ENCODE results near the gene CACNA1I. TPM values are rescaled to one million over a fixed set of nuclear protein-coding genes. Genes with fewer than 3 reads are reported as not detected.

The CACNA1I gene
- total and polyA plus RNA-seq, 2 donors (not counting 3 experiments of a cell fraction or from before 2014, with no cell fraction given), result not detected

- Histone ChIP-seq H4K20me1 (replicated peaks; ENCODE audit: control insufficient read depth, extremely low read depth, insufficient read depth, low read length) (no peaks in the 10 kb centered on the region), H3K27me3 (ENCODE audit: control insufficient read depth in 2 of 2, insufficient read depth in 2 of 2, low read length in 2 of 2) (no peaks in the 10 kb centered on the region), H3K36me3 (ENCODE audit: control insufficient read depth in 2 of 2, extremely low read depth in 1 of 2, insufficient read depth in 2 of 2, low read length in 2 of 2) (no peaks in the 10 kb centered on the region), H3K9ac (replicated peaks; ENCODE audit: extremely low read depth, insufficient read depth, low read length) (no peak overlapping the region), H3K4me3 (replicated peaks in 1 of 3; ENCODE audit: insufficient read depth in 1 of 3, low read depth in 1 of 3, low read length in 3 of 3) (no peak overlapping the region), H3K4me1 (ENCODE audit: control insufficient read depth, extremely low read depth, insufficient read depth, low read length) (no peaks in the 10 kb centered on the region), H3K27ac (ENCODE audit: insufficient read depth, low read depth, low read length) (no peak overlapping the region), H3K4me2 (ENCODE audit: insufficient read depth, low read length) (no peak overlapping the region), H2AFZ (ENCODE audit: low read depth, low read length) (no peak overlapping the region), H3K79me2 (ENCODE audit: control insufficient read depth, insufficient read depth, low read length) (no peaks in the 10 kb centered on the region), H3K9me3 (replicated peaks; ENCODE audit: control insufficient read depth, insufficient read depth, low read length) (no peaks in the 10 kb centered on the region), H3K9me1 (replicated peaks; ENCODE audit: control insufficient read depth, extremely low read depth, insufficient read depth, low read length) (no peaks in the 10 kb centered on the region)
- intact Hi-C loops (cut with micrococcal nuclease) (no loop called here), dilution Hi-C loops (cut with MboI; ENCODE audit: extremely low pct_ligation_motif_present, low sequenced_read_pairs) (no loop called here)
- POLR2A ChIA-PET, result no interaction called here
- CTCF ChIA-PET, result interaction anchor here (0.9 kb wide), 1 partner anchor 46 kb away, joined by 3 read pairs; no protein-coding TSS in a partner anchor
- no TSS peak for BruUV-seq (replicated peaks)
- DNase-seq (ENCODE audit: low read depth, low spot score) (no peak), FAIRE-seq (no peak)
- TF ChIP-seq MYC (IDR thresholded peaks at IDR 0.05; ENCODE audit: low read depth, low read length), result no peak
- TF ChIP-seq EZH2 (IDR thresholded peaks at IDR 0.05; ENCODE audit: borderline replicate concordance, low read depth, low read length, severe bottlenecking), result no peak
- no peak for TF ChIP-seq GATA2 (IDR thresholded peaks at IDR 0.05; ENCODE audit: insufficient read depth, insufficient read length, low read depth, low read length)
- TF ChIP-seq MAX (IDR thresholded peaks at IDR 0.05; ENCODE audit: insufficient read depth, insufficient read length), result no peak
- no peak for TF ChIP-seq POLR2A (IDR thresholded peaks at IDR 0.05; ENCODE audit: low read depth, low read length)
- TF ChIP-seq CTCF (IDR thresholded peaks at IDR 0.05; ENCODE audit: extremely low read depth in 1 of 2, insufficient read depth in 1 of 2, low read depth in 1 of 2, low read length in 2 of 2), result no peak
- TF ChIP-seq FOS (IDR thresholded peaks at IDR 0.05; ENCODE audit: borderline replicate concordance, insufficient read depth, low read length), result no peak
- no peak for TF ChIP-seq JUN (IDR thresholded peaks at IDR 0.05; ENCODE audit: borderline replicate concordance, insufficient read depth, insufficient read length, low read depth)
- TF ChIP-seq POLR2AphosphoS5 (IDR thresholded peaks at IDR 0.05; ENCODE audit: insufficient read depth, low read depth, low read length), result no peak
Observed at GRCh38 chr22:39589875-39590274, 19.3 kb downstream of the CACNA1I start.
